C1 segment of cervical spinal cord (tissue), 14 donors: ENCODE data around the gene PLEKHM3.

ENCODE experiments used
- DNase-seq, 14 donors: peaks; one replicate each; lab custom pipeline; 2025; lab: John Stamatoyannopoulos, UW

The PLEKHM3 gene

DNA sequence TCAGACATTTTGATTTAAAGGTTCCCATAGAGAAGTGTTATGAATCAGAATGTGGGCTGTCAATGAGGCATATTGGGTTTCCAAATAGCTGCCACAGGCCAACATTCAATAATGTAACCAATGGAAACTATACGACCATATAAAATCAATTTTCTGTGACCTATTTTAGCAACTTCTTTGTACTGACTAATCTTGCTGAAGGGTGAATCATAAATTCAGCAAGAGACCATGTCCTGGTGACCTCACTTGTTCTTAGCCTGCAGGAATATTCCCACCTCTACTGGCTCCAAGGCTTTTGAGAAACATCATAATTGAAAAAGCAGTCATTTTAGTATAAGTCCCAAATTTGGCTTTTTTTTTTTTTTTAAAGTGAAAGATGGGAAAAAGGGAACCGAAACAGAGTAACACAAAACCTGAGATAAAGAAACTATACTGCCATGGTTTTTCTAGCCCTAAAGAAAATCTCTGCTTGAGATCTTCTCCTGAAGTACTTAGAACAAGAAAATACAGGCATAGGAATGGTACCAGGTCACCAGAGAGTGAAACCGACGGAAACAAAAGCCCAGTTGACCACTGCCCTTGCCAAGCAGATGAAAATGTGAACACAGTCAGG lies 32.1 kb downstream of the PLEKHM3 start:
- DNase-seq = no peak

DNA sequence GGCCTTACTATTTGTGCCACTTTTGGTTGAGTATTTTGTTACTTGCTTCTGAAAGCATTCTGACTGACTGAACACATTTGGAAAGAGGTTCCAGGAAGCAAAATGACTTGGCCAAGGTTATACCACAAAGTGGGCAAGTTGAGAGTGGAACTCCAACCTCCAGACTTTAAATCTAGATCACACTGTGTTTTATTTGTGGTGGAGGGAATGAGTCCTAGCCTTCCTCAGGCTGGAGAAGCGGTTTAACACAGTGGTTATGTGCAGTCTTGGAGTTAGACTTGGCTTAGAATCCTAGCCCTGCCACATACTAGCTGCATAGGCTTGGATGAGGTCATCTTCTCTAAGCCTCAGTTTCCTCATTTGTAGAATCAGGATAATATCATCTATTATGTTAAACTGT lies 33.4 kb downstream of the PLEKHM3 start:
- DNase-seq = no peak

DNA sequence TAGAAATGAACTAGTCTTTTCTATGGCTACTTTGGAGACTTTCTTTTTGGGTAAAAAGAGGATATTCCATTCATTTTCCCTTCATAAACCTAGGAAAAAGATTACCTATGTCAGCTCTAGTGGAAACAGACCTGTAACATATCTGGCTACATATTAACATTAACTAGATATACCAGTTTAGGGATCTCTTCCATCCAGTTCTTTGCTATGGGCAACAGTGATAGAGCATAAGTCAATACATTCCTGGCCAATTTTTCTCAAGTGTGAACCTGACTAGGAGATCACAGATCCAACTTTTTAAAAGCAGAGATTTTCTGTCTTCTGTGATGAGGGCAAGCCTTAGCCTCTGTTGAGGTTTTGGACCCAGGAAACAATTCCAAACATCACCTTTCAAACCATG lies 34.5 kb downstream of the PLEKHM3 start:
- DNase-seq = no peak

DNA sequence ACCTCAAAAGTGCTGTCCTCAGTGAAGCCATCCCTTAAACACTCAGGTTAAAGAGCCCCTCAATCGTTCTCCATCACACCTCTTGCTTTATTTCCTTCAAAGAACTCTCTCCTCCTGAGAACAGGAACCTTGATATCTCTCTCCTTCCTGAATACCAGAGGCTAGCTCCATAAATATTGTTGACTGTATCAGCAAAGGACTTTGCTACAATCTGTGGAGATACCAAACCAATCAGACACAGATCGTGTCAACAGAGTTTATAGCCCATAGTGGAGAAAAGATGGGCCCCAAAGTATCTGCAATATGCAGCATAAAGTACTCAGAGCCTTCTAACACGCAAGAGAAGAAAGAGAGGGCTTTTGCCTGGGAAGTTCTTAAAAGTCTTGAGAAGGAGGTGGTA lies 36.4 kb downstream of the PLEKHM3 start:
- DNase-seq = no peak

DNA sequence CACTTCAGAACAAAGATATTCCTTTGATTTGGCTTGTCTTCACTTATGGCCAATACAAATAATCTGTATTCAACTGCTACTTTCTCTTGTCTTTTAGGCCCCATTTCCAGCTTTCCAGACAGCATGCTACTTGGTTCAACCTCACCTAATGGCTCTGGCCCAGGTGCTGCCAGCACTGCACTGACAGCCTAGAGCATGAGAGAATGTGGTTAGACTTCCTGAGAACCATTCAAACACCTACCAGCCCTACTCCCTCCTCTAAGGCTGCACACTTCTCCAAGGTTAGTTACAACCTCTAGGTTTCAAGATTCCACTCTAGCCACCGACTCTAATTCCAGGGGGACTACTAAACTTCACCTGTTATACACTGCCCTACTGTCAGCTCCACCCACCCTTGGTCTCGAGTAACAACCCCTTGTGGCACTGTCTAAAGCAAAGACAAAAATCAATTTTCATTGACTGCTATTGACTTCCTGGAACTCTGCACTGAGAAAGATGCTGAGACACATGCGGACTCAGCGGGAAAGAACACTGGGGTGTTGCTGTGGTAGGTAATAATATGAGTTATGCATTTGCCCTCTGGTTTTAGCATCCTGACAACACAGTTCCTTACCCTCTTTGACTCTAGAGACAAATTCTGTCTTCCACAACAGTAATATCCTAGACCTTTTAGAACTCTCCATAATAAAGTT lies 38.2 kb downstream of the PLEKHM3 start:
- DNase-seq = no peak

DNA sequence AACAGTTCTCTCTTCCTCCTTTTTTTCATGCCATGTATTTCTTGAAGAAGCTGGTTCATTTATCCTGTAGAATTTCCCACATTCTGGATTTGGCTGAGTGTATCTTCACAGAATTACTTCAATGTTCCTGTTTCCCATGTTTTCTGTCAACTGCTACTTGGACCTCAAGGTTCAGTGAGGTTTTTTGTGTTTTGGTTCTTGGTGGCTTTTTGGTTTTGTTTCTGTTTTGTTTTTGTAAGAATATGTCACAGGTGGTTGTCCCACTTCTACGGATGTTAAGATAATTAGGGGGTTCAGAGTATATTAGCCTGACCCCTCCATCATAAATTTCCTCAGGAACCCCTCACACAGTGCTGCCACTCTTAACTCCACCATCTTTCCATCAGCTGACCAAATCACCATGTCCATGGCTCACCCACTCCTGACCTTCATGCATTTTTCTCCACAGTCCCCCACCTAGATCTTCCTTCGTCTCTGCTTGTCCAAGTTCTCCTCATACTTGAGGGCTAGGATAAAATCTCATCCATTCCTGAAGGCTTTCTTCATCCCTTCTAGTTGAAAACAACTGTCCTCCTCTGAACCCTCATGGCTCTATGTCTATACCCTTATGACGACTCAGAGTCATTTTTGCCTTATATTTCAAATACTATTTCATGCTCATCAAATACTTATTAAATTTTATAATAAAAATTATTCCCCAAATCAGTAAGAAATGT lies 40.4 kb downstream of the PLEKHM3 start:
- DNase-seq = no peak

DNA sequence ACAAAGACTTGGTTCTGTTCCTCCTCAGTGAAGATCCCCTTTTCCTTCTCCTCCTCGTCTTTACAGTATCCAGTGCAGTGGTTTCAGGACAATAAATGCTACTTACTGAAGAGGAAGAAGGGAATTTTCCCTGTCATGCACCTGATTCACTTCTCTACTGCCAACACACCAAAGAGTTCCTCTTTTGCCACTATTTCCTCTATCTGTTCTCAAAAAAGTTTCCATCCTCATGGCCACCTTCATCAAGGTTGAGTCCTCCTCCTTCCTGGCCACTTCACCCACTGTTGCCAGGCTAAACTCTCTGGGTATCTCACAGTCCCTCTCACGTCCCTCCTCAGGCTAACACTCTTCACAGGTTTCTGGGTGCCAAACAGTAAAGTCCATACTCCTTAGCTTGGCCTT lies 41.7 kb downstream of the PLEKHM3 start:
- DNase-seq = no peak

DNA sequence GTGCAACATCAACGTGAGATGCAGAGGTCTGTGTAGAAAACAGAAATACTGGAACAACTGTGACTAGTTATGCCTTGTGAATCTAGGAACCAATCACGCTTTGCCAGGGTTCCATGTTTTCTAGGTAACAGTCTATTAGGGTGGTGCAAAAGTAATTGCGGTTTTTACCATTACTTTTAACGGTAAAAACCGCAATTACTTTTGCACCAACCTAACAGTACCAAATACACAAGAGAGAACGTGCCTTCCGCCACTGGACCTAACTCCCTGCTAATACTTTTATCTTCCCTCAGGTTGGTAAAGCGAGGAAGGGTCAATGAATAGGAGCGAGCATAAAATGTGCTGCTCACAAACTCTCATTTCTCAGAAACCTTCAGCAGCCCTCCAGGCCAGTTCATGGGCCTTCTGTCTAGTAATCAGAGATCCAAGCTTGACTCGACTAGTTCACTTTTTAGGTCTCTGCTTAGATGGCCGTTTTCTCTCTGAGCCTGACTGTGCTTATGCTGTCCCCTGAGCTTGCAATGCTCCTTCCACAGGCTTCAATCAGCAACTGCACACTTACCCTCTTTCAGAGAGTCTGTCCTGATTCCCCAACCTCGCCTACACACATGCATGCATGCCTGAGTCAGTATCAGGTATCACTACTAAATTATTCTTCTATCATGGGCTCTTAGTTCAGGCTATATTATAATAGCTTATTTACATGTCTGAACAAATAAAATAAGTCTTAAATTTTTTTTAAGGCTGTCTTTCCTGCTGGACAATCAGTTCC lies 47.0 kb downstream of the PLEKHM3 start:
- DNase-seq = no peak

DNA sequence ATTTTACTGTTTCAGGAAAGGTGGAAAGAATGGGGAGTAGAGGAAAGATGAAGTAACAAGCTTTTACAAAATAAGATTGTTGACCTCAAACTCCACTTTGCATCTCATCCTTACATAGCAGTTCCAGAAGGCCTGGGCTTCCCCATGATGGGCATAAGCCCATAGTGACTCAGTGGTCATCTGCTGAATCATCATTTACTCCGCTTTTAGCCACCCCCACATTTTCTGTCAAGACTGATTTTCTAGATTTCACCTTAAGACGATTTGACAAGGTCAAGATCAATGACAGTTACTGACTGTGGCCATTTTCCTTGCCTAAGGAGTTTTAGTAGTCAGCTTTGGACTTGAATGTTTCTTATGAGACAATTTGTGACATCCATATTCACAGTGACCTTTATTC lies 49.4 kb downstream of the PLEKHM3 start:
- no peak for DNase-seq

DNA sequence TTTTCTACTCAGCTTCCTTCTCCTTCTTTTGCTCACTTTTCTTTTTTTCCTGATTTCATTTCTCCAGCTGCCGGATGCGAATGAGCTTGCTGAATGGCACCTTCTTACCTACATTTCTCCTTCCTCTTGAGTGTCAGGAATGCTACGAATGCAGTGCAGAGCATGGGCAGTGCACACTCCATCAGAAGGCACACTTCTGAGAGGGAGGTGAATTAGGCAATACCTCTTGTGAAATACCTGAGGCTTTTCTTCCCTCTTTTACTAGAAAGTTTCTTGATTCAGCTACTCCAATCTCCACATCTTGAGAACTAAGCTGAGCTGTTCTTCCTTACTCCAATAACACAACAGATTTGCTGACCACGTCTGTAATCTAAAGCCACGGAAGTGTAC lies 51.1 kb downstream of the PLEKHM3 start:
- no peak for DNase-seq

DNA sequence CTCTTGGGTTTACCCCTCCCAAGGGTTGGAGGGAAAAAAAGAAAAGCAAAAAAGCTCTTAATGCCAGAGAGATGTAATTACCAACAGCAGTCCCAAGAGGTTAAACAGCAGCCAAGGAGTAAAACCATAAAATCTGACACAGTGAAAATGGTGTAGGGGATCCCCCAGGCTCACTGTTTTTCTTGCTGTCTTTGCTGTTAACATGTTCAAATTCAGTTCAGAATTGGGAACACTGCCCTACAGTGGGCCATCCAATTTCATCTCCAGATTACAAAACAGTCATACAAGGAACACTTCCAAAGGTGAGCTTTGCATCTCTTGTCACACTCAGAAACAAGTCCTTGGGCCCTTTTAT lies 54.5 kb downstream of the PLEKHM3 start:
- DNase-seq = no peak

DNA sequence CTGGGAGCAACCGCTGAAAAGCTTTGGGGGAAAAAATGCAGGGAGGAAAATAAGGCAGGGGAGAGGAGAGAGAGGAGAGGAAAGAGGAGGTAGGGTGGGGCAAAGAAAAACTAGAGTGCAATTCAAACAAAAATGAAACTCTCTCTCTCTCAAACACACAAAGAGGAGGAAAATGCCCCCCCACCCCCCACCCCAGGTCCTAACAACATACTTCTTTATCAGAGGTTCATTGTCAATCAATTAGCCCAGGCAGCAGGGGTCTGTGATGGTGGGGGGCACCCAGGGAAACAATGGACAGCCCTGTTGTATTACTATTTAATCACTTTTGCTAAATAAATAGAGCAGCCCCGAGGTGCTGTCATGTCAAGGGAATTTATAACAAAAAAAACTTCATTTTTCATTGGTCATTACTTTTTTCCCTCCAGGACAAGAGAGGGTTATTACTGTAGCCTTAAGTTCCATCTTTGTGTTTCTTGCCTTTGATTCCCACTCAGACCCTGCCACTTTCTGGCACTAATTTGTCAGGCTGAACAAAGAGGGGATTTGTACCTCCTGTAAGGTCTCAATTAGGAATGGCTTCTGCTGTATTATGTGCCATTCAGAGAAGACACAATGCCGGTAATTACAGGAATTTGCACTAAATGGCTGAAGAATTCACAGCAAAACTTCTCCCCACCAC lies 55.0 kb downstream of the PLEKHM3 start:
- no peak for DNase-seq

DNA sequence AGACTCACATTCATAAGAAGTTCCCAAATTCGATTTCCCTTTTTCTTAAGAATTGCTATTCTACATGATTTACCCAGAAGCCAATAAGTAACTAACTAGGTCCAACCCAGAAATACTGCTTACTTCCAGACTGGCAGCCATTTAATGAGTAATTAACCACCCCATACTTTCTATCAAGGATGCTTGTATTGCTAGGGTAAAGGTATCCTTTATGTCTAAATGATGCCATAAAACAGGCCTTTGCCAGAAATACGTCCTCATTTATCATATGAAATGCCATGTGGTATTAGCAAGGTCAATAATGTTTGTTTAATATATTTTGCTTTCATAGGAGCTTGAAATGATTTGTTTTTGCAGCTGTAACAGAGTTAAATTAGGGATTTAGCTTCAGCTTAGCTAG lies 56.1 kb downstream of the PLEKHM3 start:
- no peak for DNase-seq

DNA sequence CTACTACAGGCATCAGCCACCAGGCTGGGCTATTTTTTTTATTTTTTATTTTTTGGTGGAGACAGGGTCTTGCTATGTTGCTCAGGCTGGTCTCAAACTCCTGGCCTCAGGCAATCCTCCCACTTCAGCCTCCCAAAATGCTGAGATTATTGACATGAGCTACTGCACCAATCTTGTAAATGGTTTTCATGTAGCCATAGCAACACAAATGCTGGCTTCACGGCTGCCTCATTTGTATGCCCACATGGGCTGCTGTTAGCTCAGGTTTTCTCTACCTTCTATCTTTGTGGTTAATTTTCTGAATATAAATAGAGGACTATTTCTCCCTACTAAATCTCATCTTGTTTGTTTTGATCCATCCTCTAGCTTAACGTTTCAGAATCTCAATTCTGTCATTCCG lies 58.2 kb downstream of the PLEKHM3 start:
- DNase-seq = no peak

DNA sequence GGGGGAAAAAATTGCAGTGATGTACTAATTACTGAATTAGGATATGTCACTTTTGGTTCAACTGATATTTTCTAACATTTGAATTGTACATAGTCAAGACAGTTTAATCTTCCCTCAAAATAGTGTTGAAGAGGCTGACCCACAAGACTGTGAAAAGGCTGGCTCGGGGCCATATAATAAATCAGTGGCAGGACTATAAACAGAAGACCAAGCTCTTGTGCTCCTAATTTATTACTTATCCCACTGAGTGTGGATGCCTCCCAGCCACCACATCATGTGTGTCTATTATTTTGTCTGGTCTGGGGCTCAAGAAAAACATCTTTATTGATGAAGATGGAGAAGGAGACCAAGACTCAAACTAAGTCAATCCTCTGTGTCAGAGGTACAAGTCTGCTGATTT lies 64.4 kb downstream of the PLEKHM3 start:
- no peak for DNase-seq

DNA sequence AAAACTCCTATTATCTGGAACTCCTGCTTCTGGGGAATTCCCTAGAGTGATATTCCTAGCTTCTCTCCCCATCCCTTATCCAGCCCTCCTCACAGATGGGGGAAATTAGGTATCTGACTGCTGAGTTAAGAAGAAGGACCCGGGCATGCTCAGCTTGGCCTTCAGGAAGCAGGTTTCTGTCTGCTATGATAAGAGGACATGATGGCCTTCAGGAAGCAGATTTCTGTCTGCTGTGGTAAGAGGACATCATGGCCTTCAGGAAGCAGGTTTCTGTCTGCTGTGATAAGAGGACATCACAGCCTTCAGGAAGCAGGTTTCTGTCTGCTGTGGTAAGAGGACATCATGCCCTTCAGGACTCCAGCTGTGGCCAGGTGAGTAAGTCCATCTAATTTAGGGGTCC lies 65.2 kb downstream of the PLEKHM3 start:
- DNase-seq = no peak

DNA sequence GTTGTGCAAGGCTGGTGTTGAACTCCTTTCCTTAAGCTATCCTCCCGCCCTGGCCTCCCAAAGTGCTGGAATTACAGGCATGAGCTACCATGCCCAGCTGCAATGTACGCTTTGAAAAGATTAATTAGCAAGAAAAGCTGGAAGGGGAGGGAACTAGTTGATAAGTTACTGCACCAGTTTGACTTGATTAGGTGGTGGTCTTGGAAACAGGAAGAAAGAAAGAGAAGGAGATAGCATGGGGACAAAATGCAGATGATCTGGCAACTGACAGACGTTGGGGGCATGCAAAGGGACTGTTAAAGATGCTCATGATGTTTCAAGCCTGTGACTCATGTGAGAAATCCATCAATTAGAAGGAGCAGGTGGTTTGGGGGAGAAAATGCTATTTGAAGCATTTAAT lies 68.6 kb downstream of the PLEKHM3 start:
- DNase-seq = no peak

DNA sequence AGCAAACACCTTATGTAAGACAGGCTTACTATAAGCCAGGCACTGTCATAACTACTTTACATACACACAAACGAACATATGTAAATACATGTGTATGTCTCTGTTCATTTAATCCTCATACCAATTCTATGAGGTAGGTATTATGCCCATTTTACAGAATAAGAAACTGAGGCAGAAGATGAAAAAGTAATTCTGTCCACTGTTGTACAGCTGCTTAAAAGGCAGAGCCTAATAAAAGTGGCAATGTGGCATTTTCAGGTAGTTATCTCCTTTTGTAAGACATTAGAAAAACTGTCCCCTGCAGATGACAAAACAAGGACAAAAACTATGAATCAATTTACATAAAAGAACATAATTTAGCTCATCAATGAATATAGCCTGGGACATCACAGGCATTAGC lies 69.9 kb downstream of the PLEKHM3 start:
- no peak for DNase-seq

DNA sequence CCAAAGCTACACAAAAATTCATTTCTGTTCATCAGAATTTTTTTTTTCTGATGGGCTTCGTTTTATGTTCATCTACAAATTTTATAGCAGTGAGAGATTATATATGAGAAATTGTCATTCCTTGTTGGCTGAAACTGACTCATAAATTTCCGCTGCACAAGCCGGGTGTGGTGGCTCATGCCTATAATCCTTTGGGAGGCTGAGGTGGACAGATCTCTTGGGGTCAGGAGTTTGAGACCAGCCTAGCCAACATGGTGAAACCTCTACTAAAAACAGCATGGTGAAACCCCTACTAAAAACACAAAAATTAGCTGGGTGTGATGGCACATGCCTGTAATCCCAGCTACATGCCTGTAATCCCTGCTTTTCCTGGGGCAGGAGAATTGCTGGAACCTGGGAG lies 72.0 kb downstream of the PLEKHM3 start:
- no peak for DNase-seq

DNA sequence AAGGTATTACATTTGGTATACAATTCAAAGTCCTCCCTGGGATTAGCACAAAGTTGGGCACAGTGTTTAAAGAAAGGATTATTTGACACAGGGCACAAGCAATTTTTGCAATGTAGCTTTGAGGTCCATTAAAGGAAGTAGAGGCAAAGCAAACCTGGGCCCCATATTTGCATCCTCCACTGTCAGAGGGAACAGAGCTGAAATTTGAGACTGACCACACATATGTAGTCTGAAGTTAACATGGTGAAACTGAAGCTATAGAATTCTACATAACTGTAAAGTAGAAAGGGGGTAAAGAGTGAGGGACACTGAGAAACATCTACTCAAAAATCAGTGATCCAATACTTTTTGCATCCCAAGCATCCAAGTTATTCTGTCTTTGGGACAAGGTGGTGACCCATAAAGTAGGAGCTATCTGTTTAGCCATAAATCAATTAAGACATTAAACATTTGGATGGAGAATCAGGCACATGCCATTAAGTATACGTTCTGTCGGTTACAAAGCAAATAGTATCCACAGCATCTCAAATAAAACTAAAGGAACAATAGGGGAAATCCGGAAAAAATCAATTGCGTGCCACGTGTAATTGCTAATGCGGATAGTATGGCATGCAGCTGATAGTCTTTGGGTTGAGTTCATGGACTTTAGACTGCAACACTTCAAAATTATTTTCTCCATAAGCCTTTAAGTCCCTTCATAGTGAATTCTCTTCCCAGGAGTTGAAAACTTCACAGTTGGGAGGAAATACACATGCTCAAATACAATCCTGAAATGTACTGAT lies 72.6 kb downstream of the PLEKHM3 start:
- DNase-seq = no peak
